Measurements from ENCODE around the gene SIPA1L3. TPM values are rescaled to one million over a fixed set of nuclear protein-coding genes. Genes with fewer than 3 reads are reported as not detected.
A peak's percentile ranks its signal among the peaks of the same experiment; 100 is the strongest.
"Not testable (repeated sequence)": the region's sequence is repeated elsewhere in the genome, so short reads cannot be mapped to it uniquely, and the experiment has no call there.

The SIPA1L3 gene
- total and polyA plus RNA-seq, 9 of the 15 experiments (the other 6 are each of a cell fraction or from before 2014, with no cell fraction given), result 0.01 to 6.1 (median 2.5) TPM

DNA sequence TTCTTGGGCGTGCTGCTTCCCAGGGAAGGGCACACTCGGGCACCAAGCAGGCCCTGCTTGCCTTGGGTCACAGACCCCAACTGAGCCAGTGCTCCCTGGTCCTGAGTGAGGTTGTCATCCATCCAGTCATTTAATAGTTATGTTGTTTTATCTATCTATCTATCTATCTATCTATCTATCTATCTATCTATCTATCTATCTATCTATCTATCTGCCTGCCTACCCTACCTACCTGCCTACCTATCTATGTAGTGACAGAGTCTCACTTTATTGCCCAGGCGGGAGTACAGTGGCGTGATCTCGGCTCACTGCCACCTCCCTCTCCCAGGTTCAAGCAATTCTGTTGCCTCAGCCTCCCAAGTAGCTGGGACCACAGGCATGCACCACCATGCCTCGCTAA is 164.0 kb downstream of the SIPA1L3 start:
- not testable (repeated sequence) for FAIRE-seq

GRCh38 chr19:38071647-38072046 is 164.6 kb downstream of the SIPA1L3 start:
- ChIA-PET CTCF (ENCODE audit: low intra/inter-chr PET ratio) (no interaction called here), POLR2A (no interaction called here)
- Histone ChIP-seq H4K20me1 (replicated peaks; ENCODE audit: control insufficient read depth, insufficient read depth, low read length) (no peaks in the 10 kb centered on the region; the same call in 1 of the 2 replicates), H3K36me3 (ENCODE audit: control insufficient read depth, insufficient read depth, low read length) (no peaks in the 10 kb centered on the region), H2AFZ (ENCODE audit: low read depth, low read length) (no peak overlapping the region), H3K4me3 (no peak overlapping the region), H3K27ac (ENCODE audit: extremely low read depth, low read depth, low read length) (no peak overlapping the region), H3K4me1 (replicated peaks in 1 of 2; ENCODE audit: control insufficient read depth in 2 of 2, insufficient read depth in 2 of 2, low read length in 2 of 2) (peaks cover 3 to 5% of the 10 kb centered on the region in 2 experiments; a peak in 3 of 5 replicates), H3K9me3 (replicated peaks; ENCODE audit: control insufficient read depth, insufficient read depth, low read depth, low read length) (no peaks in the 10 kb centered on the region), H3K27me3 (ENCODE audit: control insufficient read depth in 2 of 2, insufficient read depth in 2 of 2, low read length in 2 of 2) (peaks cover 0 to 17% of the 10 kb centered on the region in 2 experiments; a peak in 2 of 5 replicates), H3K9ac (ENCODE audit: insufficient read depth in 1 of 2, low read depth in 2 of 2, low read length in 2 of 2) (no peak overlapping the region), H3K9me1 (ENCODE audit: control insufficient read depth, insufficient read depth, low read length) (no peaks in the 10 kb centered on the region), H3K4me2 (ENCODE audit: insufficient read depth, low read length) (no peak overlapping the region), H3K79me2 (ENCODE audit: control insufficient read depth, insufficient read depth, low read length) (no peaks in the 10 kb centered on the region)
- no TSS peak for BruUV-seq (replicated peaks)
- no peak for ATAC-seq
- intact Hi-C loops (cut with micrococcal nuclease), result loop anchor here (5.0 kb wide), 1 partner anchor 169 kb away; no protein-coding TSS in a partner anchor
- no peak for DNase-seq (ENCODE audit: extremely low read depth in 1 of 4, low spot score in 3 of 4)
- WGBS (ENCODE audit: insufficient coverage, low coverage, missing lambda C conversion rate), result 49% methylated on average over 5 of the region's 5 CpGs
- no peak for TF ChIP-seq CAMTA2 (CRISPR knock-in tag; conservative IDR thresholded peaks at IDR 0.05)
- no peak for TF ChIP-seq ZNF239 (CRISPR knock-in tag; IDR thresholded peaks at IDR 0.05)
- TF ChIP-seq ZNF12 (CRISPR knock-in tag; IDR thresholded peaks at IDR 0.05), result peak; percentile 98
- in situ Hi-C loops (cut with MboI), result no loop called here
- no peak for FAIRE-seq

More for the DNA sequence above, 164.0 kb downstream of the SIPA1L3 start:
- H3K4me3 ChIP-seq; H3K4me2 ChIP-seq (ENCODE audit: insufficient read depth, low read length); H3K36me3 ChIP-seq (ENCODE audit: control insufficient read depth, insufficient read depth, low read length); H4K20me1 ChIP-seq (replicated peaks; ENCODE audit: control insufficient read depth, insufficient read depth, low read length); DNase-seq (ENCODE audit: extremely low read depth in 1 of 4, low spot score in 3 of 4); H3K79me2 ChIP-seq (ENCODE audit: control insufficient read depth, insufficient read depth, low read length); H3K4me1 ChIP-seq (replicated peaks in 1 of 2; ENCODE audit: control insufficient read depth in 2 of 2, insufficient read depth in 2 of 2, low read length in 2 of 2); H3K27ac ChIP-seq (ENCODE audit: extremely low read depth, low read depth, low read length); H3K9me3 ChIP-seq (replicated peaks; ENCODE audit: control insufficient read depth, insufficient read depth, low read depth, low read length); H3K9me1 ChIP-seq (ENCODE audit: control insufficient read depth, insufficient read depth, low read length); BruUV-seq (replicated peaks); H2AFZ ChIP-seq (ENCODE audit: low read depth, low read length); ATAC-seq; CTCF ChIA-PET (ENCODE audit: low intra/inter-chr PET ratio); H3K9ac ChIP-seq (ENCODE audit: insufficient read depth in 1 of 2, low read depth in 2 of 2, low read length in 2 of 2); in situ Hi-C loops (cut with MboI); POLR2A ChIA-PET: not testable (repeated sequence)
- intact Hi-C loops (cut with micrococcal nuclease), result loop anchor here (5.0 kb wide), 1 partner anchor 169 kb away; no protein-coding TSS in a partner anchor
- peaks cover 0 to 17% of the 10 kb centered on the region in 2 experiments; a peak in 2 of 5 replicates for H3K27me3 ChIP-seq (ENCODE audit: control insufficient read depth in 2 of 2, insufficient read depth in 2 of 2, low read length in 2 of 2)
- 41% methylated on average over 4 of the region's 6 CpGs for WGBS (ENCODE audit: insufficient coverage, low coverage, missing lambda C conversion rate)
- TF ChIP-seq DACH1 (IDR thresholded peaks at IDR 0.05; ENCODE audit: partially characterized antibody), result peak; percentile 91

Data from K562 (cell line).